Anterior cingulate cortex (tissue), 58 donors: Measurements from ENCODE around the gene HSPB2.
"Not testable (repeated sequence)": the region's sequence is repeated elsewhere in the genome, so short reads cannot be mapped to it uniquely, and the experiment has no call there.

ENCODE experiments used
- DNase-seq, 58 donors: peaks; one replicate each; lab custom pipeline; 2025; lab: John Stamatoyannopoulos, UW

Gene HSPB2

DNA sequence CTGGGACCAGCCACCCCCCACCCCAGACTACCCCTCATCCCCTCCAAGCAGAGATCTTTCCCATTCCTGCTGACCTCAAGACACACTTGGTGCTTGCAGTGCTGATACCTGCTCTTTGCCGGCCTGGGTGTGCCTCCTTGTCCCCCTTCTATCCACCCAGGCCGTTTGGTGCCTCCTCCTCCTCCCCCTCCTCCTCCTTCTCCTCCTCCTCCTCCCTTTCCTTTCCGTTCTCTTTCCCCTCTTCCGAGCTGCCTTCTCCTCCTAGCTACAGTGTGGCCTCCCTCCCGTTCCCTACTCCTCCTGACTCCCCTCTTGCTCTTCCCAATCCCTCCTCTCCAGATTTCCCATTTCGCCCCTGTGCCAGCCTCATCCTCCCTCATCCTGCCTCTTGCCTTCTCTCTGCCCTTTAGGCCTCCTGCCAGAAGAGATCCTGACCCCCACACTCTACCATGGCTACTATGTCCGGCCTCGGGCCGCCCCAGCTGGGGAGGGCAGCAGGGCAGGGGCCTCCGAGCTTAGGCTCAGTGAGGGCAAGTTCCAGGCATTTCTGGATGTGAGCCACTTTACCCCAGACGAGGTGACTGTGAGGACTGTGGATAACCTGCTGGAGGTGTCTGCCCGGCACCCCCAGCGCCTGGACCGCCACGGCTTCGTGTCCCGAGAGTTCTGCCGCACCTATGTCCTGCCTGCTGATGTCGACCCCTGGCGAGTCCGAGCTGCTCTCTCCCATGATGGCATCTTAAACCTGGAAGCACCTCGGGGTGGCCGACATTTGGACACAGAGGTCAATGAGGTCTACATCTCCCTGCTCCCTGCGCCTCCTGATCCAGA is 712 bp downstream of the HSPB2 start:
- DNase-seq = peak in 11 of 58 donors; percentile 10 to 68 (median 48)

DNA sequence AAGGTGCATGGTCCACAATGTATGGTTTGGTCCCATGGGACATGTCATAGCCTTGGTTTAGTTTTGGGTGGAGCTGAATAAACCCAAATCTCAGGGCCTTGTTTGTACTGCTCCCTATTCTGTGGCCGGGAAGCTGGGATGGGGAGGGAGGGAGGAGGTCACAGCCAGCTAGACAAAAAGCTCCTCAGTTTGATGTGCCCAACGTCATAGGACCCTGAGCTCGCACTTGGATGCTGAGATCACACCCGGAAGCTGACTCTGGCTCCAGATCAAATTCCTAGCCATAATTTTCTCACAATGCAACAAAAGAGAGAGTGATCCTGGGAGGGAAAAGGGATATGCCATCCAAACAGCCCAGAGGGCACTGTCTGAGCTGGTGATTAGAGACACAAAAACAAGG is 1.5 kb downstream of the HSPB2 start:
- DNase-seq = peak in 45 of 58 donors; percentile 17 to 89 (median 62)

DNA sequence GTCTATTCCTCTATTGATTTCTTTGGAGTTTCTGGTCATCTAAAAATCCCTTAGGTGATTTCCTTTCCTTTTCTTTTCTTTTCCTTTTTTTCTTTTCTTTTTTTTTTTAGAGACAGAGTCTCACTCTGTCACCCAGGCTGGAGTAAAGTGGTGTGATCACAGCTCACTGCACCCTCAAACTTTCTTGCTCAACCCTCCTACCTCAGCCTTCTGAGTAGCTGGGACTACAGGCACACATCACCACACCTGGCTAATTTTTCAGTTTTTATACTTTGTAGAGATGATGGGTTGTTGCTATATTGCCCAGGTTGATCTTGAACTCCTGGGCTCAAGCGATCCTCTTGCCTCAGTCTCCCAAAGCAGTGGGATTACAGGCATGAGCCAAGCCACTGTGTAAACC is 4.2 kb downstream of the HSPB2 start:
- no peak for DNase-seq

DNA sequence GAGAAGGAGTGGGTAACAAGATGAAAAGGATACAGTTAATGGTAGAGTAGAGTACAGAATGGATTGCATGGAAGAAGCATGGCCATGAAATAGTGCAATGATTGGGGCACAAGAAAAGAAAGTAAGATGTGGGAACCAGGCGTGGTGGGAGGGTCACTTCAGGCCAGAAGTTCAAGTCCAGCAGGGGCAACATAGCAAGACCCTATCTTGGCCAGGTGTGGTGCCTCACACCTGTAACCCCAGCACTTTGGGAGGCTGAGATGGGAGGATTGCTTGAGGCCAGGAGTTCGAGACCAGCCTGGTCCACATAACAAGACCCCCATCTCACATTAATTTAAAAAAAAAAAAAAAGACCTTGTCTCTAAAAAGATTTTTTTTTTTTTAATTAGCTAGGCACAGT is 4.8 kb downstream of the HSPB2 start:
- DNase-seq = no peak

DNA sequence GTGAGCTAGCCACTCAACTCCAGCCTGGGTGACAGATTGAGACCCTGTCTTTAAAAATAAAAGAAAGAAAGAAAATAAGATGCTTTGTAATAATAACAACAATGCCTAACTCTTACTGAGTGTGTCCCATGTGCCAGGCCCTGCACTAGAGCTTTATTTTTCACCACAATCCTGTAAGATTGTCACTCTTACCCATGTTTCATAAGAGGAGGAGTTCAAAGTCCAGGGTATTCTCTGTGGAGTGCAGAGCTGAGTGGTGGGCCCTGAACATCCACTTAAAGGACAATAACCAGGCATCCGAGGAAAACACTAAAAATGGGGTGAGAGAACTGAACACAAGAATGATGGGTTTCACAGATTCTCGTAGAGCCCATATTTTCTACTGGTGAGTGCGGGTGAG is 5.3 kb downstream of the HSPB2 start:
- DNase-seq = no peak

DNA sequence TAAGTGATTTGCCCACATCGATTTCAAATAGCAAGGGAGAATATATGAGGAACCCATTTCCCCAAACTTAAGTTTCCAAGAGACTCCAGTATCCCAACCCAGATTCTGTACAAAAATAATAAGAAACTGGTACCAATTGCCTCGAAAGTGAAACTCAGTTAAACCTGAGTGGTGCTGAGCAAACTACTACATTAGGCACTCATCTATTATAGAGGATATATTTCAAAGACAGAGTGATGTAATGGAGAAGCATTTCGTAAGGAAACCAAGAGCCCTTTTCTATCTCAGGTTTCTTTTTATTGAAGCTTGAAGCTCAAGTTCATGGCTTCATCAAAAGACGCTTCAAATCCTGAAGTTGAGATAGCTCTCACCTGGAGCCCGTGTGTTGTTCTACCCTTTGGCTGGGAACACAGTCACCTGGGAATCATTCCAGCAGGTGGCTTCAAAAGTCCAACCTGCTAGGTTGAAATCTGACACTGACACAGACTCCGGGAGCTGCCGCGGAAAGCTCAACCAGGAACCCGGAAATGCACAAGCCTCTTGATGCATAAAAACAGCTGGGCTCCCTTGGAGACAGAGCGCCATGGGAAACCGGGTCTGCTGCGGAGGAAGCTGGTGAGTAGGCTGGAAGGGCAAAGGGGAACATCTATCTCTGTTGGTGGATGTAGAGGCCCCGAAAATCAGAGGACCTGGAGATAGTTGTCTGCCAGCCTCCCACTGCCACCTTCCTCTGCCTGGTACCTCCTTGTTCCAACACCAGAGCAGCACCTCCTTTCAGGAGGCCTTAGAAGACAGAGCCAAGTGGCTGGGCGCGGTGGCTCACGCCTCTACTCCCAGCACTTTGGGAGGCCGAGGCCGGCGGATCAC is 6.1 kb downstream of the HSPB2 start, which contains the start of gene C11orf52:
Gene C11orf52, plus strand, starts transcription at position 524 of the 867 bp plus-strand sequence. Its CDS starts 60 bp downstream, at position 584.
- DNase-seq = no peak

DNA sequence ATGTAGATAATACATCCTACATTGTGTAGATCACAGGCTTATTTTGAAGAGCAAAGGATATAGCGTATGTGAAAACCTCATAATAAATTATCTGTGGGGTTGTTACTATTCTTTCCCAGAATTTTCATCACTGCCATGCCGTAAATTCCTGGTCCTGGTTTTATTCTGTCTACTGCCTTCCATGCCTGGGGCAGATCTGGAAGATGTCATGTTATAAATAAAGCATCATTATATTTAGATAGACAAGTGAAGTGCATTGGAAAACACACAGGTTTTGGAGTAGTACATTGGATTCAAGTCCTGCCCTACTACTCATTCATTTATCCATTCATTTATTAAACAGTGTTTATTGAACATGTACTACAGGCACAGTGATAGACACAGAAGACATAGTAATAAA is 8.4 kb downstream of the HSPB2 start:
- DNase-seq = no peak

DNA sequence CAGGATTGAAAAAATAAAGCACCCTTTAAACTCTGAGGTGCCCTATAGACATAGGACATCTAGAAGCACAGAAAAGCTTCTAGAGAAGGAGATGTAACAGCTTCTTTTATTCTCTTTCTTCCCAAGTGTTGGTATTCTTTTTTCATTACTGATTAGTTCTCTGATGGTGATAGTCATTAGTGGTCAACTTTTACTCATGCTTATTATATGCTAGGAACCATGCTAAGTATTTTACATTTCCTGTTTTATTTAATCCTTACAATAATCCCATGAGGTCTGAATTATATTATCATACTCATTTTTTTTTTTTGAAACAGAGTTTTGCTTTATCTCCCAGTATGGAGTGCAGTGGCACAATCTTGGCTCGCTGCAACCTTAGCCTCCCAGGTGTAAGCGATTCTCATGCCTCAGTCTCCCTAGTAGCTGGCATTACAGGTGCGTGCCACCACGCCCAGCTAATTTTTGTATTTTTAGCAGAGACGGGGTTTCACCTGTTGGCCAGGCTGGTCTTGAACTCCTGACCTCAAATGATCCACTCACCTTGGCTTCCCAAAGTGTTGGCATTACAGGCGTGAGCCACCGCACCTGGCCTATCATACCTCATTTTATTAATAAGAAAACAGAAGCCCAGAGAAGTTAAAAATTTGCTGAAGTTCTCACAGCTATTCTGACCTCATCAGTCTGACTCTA is 9.2 kb downstream of the HSPB2 start:
- DNase-seq = no peak

DNA sequence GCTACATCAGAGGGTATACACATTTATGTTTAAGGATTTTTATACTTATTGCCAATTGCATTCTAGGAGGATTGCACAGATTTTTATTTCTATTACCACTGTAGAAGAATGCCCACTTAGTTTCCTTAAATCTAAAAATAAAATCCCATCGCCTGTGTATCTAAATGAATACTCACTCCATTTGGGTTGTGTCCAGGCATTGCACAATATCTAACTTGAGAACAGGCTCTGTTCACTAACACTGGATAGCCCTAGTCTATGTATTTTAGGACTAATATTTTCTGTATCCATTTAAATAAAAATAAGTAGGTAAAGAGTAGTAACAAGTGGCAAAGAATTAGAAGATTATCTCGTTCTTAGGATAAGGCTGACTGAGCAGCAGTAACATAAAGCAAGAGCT is 10.3 kb downstream of the HSPB2 start:
- DNase-seq = peak in 1 of 58 donors; percentile 10

DNA sequence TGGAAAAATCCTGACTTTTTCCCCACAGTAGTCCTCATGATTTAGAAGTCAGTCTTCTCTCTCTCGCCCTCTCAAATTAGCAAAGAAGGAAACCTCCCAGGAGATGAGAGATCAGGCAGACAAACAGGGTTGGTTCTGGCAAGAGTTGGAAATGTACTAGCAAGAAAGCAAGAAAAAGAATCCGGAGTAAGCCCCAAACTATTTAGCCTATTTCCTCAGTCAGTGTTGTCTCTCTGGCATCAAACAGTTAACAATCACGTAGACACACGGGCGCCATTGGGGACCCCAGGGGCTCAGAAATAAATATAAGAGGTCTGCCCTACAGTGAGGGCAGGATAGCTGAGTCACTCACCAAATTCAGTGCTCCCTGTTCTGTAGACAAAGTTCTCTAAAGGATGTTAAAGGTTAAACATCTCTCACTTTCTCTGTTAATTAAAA is 10.8 kb downstream of the HSPB2 start:
- no peak for DNase-seq

DNA sequence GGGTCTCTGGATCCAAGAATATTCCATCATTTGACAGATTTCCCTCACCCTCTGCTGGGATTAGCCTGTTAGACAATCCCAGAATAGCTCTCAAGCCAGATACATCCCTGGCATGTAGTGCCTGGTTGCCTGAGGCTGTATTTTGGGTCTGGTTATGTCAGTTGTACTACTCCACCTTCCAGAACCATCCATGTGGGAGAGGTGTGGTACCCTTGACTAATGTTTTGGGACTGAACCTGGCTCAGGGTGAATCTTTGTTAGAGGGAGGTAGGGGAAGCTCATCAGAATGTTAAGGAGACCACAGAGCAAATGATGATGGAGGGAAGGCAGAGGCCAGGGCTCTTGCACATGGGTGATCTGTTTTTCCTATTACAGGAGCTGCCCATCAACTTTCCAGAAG is 11.4 kb downstream of the HSPB2 start:
- no peak for DNase-seq

DNA sequence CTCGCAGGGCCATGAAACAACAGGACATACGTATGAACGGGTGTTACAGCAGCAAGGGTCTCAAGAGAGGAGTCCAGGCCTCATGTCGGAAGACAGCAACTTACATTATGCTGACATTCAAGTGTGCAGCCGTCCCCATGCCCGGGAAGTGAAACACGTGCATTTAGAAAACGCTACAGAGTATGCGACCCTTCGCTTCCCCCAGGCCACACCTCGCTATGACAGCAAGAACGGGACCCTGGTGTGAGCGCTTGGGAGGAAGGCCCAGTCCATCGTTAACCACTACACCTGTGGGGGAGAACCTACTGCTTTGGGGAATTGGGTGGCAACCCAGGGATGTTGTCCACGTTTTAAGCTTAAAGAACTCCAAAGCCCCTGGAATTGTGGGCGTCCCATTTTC is 13.4 kb downstream of the HSPB2 start:
- no peak for DNase-seq

DNA sequence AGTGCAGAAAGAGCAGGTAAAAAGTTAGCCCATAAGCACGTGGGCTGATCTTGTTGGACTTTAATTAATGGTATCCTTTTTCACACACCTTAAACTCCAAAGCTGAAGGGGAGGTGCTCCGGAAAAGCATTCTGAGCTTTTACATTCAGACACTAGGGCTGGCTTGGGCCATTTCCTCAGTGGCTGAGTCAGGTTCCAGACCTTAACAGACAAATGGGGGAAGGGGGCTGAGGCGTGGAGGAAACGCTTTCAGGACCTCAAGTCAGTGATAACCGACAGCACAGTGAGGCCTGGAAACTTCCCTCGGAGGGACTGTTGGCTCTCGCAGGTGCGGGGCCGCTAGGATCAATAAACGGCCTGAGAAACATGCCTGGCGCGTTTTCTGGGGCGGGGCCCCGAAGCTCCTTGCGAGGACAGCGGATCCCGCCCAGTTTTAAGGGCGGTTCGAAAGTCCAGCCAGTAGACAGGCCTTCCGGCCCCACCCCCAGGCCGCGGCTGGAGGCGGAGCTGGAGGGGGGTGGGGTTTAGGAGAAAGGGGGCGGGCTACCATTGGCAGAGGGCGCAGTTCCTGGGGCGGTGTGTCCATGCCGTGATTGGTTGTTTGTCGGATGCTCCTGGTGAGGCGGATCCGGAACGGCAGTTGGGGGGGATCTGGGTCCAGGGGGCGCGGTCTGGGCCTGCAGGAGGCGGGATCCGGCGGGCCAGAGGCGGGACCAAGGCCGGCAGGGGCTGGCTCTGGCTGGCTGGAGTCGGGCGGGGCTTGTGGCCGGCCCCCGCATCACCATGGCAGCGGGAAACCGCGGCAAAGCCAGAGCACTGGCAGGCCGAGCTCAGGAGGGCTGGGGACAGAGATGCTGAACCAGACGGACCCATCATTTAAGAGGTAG is 14.2 kb downstream of the HSPB2 start:
- peak; percentile 71 to 100 (median 98) for DNase-seq

DNA sequence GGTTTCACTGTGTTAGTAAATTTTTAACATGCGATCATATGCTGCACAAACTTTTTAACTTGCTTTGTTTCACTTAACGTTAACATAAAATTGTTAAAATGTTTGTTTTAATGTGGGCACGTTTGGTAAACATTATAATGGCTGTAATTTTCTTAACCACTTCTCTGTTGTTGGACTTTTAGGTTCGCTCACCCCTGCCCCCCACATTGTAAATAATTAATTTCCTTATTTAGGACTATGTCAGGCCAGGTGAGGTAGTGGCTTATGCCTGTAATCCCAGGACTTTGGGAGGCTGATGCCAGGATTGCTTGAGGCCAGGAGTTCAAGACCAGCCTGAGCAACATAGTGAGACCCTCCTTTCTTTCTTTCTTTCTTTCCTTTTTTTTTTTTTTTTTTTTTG is 17.9 kb downstream of the HSPB2 start:
- DNase-seq = no peak

DNA sequence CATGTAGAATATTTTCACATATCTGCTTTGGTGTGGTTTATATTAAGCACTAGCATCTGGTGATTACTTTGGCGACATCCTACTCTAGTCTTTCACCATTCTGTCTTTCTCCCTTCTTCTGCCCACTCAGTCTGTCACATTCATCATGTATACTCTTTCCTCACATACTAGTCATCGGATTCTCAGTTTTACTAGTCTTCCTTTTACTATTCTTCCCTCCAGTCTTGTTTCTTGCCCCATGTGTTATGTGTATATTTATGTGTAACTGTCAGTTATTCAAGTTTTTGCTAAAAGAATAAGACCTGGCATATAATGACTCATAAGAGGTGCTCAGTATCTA is 20.0 kb downstream of the HSPB2 start:
- DNase-seq = peak in 2 of 58 donors; percentile 10 to 21

DNA sequence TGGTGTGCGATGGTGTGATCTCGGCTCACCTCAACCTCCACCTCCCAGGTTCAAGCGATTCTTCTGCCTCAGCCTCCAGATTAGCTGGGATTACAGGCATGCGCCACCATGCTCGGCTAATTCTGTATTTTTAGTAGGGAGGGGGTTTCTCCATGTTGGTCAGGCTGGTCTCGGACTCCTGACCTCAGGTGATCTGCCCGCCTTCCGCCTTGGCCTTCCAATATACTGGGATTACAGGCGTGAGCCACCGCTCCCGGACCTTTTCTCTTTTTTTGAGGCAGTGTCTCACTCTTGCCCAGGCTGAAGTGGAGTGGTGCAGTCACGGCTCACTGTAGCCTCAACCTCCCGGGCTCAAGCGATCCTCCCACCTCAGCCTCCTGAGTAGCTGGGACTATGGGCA is 20.6 kb downstream of the HSPB2 start:
- DNase-seq = not testable (repeated sequence)

DNA sequence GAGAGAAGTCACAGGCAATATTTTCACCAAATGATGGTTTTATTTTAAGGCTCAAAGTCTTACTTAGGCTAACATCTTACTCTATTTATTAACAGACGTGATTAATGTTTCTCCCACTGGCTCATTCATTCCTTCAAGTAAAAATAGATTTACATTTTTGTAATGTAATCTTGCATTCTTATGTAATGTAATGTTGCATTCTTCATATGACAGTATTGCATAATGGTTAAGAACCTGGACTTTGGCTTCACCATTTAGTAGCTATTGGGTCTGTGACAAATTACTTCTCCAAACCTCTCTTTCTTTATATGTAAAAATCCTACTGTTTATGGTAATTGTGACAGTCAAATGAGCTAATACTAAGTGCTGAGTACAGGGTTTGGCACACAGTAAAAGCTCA is 21.3 kb downstream of the HSPB2 start:
- DNase-seq = no peak

DNA sequence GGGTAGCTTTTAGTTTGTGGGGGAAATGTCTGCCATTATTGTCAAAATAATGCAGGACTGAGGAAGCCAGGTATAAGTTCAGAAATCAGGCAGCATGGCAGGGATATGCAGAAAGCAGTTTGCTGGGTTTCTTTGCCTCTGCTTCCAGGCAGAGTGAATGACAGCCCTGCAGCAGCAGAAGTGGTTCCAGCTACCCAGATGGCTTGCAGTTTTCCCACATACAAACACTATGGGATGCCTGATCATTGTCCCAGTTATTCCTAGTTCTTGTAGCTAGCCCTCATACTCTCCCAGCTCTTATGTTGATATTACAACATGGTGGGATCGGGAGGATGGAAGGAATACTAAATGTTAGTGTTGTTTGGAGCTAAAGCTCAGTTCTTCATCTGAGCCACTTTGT is 21.8 kb downstream of the HSPB2 start:
- DNase-seq = no peak

DNA sequence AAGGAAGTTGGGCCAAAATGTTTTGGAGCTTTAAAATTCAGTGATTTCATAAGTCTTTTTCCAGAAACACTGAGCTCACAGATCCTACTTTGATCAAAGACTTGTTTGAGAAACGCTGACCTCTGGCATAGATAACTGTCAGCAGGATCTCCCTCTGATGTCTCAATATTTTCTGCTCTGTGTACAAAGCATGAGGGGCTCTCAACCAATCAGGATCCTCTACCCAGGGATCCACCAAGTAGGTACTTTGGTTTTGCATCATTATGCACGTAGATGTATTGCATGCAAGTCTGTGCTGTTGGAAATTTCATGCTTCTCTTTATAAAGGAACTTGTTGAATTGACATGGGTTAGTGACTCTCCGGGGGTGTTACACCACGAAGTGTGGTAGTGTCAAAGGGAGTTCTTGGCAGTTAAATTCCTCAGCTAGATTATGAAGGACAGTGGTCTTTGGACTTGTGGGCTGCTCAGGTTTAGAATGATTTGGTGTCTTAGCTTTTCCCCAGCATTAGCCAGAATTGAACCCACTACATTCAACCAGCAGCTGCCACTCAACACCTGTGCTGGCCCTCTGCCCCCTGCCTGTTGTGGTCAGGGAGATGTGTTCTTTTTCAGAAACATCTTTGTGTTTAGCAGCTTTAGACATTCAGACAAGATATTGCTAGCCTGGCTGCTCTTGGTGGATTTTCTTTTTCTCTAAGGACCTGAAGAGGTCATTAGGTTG is 22.9 kb downstream of the HSPB2 start:
- peak in 1 of 58 donors; percentile 27 for DNase-seq
